Kidney (tissue), 14 donors: Measurements from ENCODE around the gene ACO2. TPM values are rescaled to one million over a fixed set of nuclear protein-coding genes. Genes with fewer than 3 reads are reported as not detected.

ENCODE experiments used
- DNase-seq, 5 donors: peaks; one replicate each; pipeline ENCODE4 v3.0.0-alpha.2; 2013 to 2020
- FAIRE-seq: peaks from 2 replicates; lab custom pipeline; 2012; peaks lifted over from hg19 to GRCh38; lab: Jason Lieb, UNC
- H3K27ac ChIP-seq, 2 donors: one replicate each; pipeline ENCODE4 v1.7.0; 2013; ENCODE audit warnings: low read depth in 2 of 2, low read length in 2 of 2, inconsistent platforms in 1 of 2
- H3K27me3 ChIP-seq: one replicate; pipeline ENCODE4 v1.7.1; 2013; ENCODE audit warnings: low read length, inconsistent platforms; ENCODE audit not compliant: control insufficient read depth, insufficient read depth
- H3K36me3 ChIP-seq, 3 donors: one replicate each; pipeline versions ENCODE4 v1.7.0 to v1.7.1; 2013; ENCODE audit warnings: low read length in 3 of 3, control low read depth in 1 of 3, inconsistent platforms in 1 of 3; ENCODE audit not compliant: insufficient read depth in 3 of 3, control insufficient read depth in 2 of 3
- H3K4me1 ChIP-seq, 3 donors: one replicate each; pipeline versions ENCODE4 v1.7.0 to v1.7.1; 2013; ENCODE audit warnings: low read length in 3 of 3, inconsistent platforms in 1 of 3, low read depth in 1 of 3; ENCODE audit not compliant: control insufficient read depth in 2 of 3, insufficient read depth in 2 of 3
- H3K4me3 ChIP-seq, 3 donors: one replicate each; pipeline versions ENCODE4 v1.7.0 to v1.8.1; 2013; ENCODE audit warnings: low read length in 3 of 3, control low read depth in 1 of 3, inconsistent platforms in 1 of 3
- H3K9ac ChIP-seq, 3 donors: one replicate each; pipeline versions ENCODE4 v1.7.0 to v1.7.1; 2013; ENCODE audit warnings: low read length in 3 of 3, control low read depth in 1 of 3, inconsistent platforms in 1 of 3
- H3K9me3 ChIP-seq, 3 donors: one replicate each; pipeline versions ENCODE4 v1.7.0 to v1.7.1; 2013; ENCODE audit warnings: low read length in 3 of 3, control low read depth in 1 of 3, inconsistent platforms in 1 of 3; ENCODE audit not compliant: control insufficient read depth in 2 of 3, insufficient read depth in 1 of 3
- CTCF ChIP-seq: IDR thresholded peaks from 3 replicates; pipeline ENCODE4 v1.5.1; 2012; ENCODE audit warnings: mild to moderate bottlenecking, moderate library complexity, borderline replicate concordance; ENCODE audit not compliant: insufficient read depth; ENCODE audit errors: extremely low read depth
- intact Hi-C: fragments of 100-400 bp; cut with DNase I; formaldehyde crosslinking; loops from one replicate; pipeline ENCODE4 v1.11.1; 2022
- polyA plus RNA-seq: library from polyadenylated mRNA; stranded (reverse); fragments of 350-450 nt; fragmentation: Illumina TruSeq; extraction: RNeasy Lipid Tissue Mini Kit (QIAGEN cat#74804); gene quantifications from one replicate; pipeline ENCODE4 v1.2.3, GENCODE V29; 2014; ENCODE audit warnings: low read depth, low replicate concordance; ENCODE audit not compliant: insufficient read depth
- total RNA-seq: library from RNA; stranded (reverse); fragmentation: NEBNext Ultra II Directional; extraction: Animal tissue kit (Norgen Biotek cat#: 25700); gene quantifications from one replicate; pipeline ENCODE4 v1.2.1, GENCODE V29; 2021
- donor health status: control.
- donor health status: control.
- donor health status: control.
- donor health status: control.
- donor health status: control.
- donor health status: DM: yes; HTN: yes; CAD: no.
- donor health status: Normal renal cell carcinoma (clear cell type).

The ACO2 gene
- total and polyA plus RNA-seq, 2 donors from 2014 or later: 119 to 262 TPM

DNA sequence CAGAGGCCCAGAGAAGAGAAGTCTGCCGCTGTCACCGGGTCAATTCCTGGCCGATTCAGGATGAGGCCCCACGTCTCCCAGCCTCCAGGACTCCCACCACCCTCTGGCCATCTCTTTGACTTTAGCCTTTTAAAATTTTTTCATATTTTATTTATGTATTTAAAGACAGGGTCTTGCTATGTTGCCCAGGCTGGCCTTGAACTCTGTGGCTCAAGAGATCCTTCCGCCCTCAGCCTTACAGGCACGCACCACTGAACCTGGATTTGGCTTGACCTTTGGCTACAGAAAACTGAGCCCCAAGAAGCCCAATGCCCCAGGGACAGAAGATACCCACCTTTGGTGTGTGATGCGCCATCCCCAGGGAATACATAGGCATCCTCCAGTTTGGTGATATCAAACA is 71.4 kb downstream of the ACO2 start:
- Histone ChIP-seq H3K9ac (no peak overlapping the region), H3K27ac (no peak overlapping the region), H3K4me1 (peaks cover 0 to 11% (median 6%) of the 10 kb centered on the region in 3 donors), H3K4me3 (no peak overlapping the region), H3K27me3 (no peaks in the 10 kb centered on the region), H3K36me3 (peaks cover 0 to 5% (median 2%) of the 10 kb centered on the region in 3 donors), H3K9me3 (no peaks in the 10 kb centered on the region)
- DNase-seq (no peak), FAIRE-seq (no peak)
- TF ChIP-seq CTCF: no peak
- intact Hi-C loops: no loop called here

DNA sequence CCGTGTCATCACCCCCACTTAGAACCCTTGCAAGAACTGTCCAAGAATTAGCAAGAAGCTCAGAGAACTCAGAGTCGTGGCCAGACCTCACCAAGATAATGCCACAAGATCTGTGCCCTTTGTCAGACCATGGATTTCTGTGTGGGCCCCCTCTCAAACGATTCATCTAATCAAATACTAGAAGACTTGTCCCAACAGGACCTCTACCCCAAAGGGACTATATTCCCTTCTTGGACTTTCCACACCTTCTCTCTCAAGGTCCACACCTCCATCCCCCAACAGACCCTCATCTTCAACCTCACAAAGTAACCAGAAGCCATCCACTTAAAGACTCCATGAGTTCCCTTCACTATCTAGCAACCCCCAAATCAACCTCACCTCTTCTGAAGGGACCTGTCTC is 72.6 kb downstream of the ACO2 start:
- no peak for FAIRE-seq
- H3K9ac ChIP-seq: no peak overlapping the region
- H3K27ac ChIP-seq: no peak overlapping the region
- no peak for TF ChIP-seq CTCF
- no peak for DNase-seq
- peaks cover 0 to 11% (median 6%) of the 10 kb centered on the region in 3 donors for H3K4me1 ChIP-seq
- H3K27me3 ChIP-seq: no peaks in the 10 kb centered on the region
- peaks cover 0 to 5% (median 2%) of the 10 kb centered on the region in 3 donors for H3K36me3 ChIP-seq
- no peaks in the 10 kb centered on the region for H3K9me3 ChIP-seq
- intact Hi-C loops: no loop called here
- H3K4me3 ChIP-seq: no peak overlapping the region

DNA sequence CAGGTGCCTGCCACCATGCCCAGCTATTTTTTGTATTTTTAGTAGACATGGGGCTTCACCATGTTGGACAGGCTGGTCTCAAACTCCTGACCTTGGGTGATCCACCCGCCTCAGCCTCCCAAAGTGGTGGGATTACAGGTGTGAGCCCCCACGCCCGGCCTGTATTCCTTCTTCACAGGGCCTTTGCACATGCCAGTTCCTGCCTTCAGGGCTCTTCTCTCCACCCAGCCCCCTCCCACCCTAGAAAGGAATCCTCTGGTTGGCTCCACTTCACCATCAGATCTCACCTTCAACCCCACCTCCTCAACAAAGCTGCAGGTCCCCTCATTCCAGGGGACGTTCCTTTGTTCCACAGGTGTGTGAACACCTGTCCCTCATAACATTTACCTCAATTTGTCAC is 73.3 kb downstream of the ACO2 start:
- H3K27ac ChIP-seq: no peak overlapping the region
- intact Hi-C loops: no loop called here
- no peak overlapping the region for H3K4me3 ChIP-seq
- no peaks in the 10 kb centered on the region for H3K27me3 ChIP-seq
- no peak for DNase-seq
- no peak overlapping the region for H3K9ac ChIP-seq
- H3K4me1 ChIP-seq: peaks cover 0 to 11% (median 6%) of the 10 kb centered on the region in 3 donors
- H3K9me3 ChIP-seq: no peaks in the 10 kb centered on the region
- no peak for TF ChIP-seq CTCF
- FAIRE-seq: no peak
- peaks cover 0 to 5% (median 2%) of the 10 kb centered on the region in 3 donors for H3K36me3 ChIP-seq
